HCT116 (cell line): Measurements from ENCODE around the gene PRPH. TPM values are rescaled to one million over a fixed set of nuclear protein-coding genes. Genes with fewer than 3 reads are reported as not detected.
A peak's percentile ranks its signal among the peaks of the same experiment; 100 is the strongest.

ENCODE experiments used
- ATAC-seq: fragments of 200-7000 bp; cut with Tn5 transposase; 2 replicates; pipeline ENCODE4 v1.9.1; 2020; ENCODE audit warnings: mild to moderate bottlenecking, moderate library complexity
- BruUV-seq: library from RNA; stranded (reverse); fragments of 400-500 nt; replicated peaks from 2 replicates; lab custom pipeline; 2021; lab: Mats Ljungman, UMichigan
- CTCF ChIA-PET: fragments of 300-600 bp; sonication (Branson Sonifier 250); formaldehyde crosslinking; loops from one replicate; lab custom pipeline; 2021; ENCODE audit warnings: antibody characterized with exemption; lab: Charles Lee
- POLR2A ChIA-PET: fragments of 300-600, 350-600 bp; sonication (Branson Sonifier 250); formaldehyde crosslinking; loops from one replicate; lab custom pipeline; 2021; ENCODE audit warnings: antibody characterized with exemption; lab: Charles Lee
- RAD21 ChIA-PET, 2 experiments: fragments of 300-600 bp; sonication (Branson Sonifier 250); formaldehyde crosslinking; loops; one replicate each; lab custom pipeline; 2023; ENCODE audit warnings: low total read pairs in 2 of 2; ENCODE audit not compliant: uncharacterized antibody in 2 of 2, unreplicated experiment in 2 of 2, low non-redundant PET in 1 of 2; lab: Charles Lee
- DNase-seq: peaks from one replicate; pipeline ENCODE4 v3.0.0-alpha.2; 2010; ENCODE audit warnings: low read depth, low spot score
- H2AFZ ChIP-seq: fragments of 200-600 bp; shearing (Covaris generic), sonication (generic); 2 replicates; pipeline ENCODE4 v1.6.1; 2017; ENCODE audit warnings: low read depth, mixed run types, mixed read lengths, antibody characterized with exemption, low read length; ENCODE audit not compliant: poor library complexity, severe bottlenecking
- H3K27ac ChIP-seq: 2 replicates; pipeline ENCODE4 v1.5.1; 2012; ENCODE audit warnings: low read depth, low read length
- H3K27me3 ChIP-seq: fragments of 200-600 bp; sonication (generic); 2 replicates; pipeline ENCODE4 v1.6.1; 2016; ENCODE audit warnings: mixed run types, low read length, mixed read lengths; ENCODE audit not compliant: insufficient read depth
- H3K36me3 ChIP-seq, 2 experiments: fragments of 200-500 bp in 1 of 2; fragments of 200-600 bp in 1 of 2; sonication (Bioruptor generic) in 1 of 2; sonication (generic) in 1 of 2; 2 replicates each; pipeline versions ENCODE4 v1.5.1 to v1.6.1; 2014 to 2016; ENCODE audit warnings: low read length in 2 of 2, inconsistent platforms in 1 of 2, mixed read lengths in 1 of 2, mixed run types in 1 of 2; ENCODE audit not compliant: insufficient read depth in 2 of 2, control insufficient read depth in 1 of 2
- H3K4me1 ChIP-seq, 2 experiments: fragments of 200-600 bp in 1 of 2; sonication (generic) in 1 of 2; 2 replicates each; pipeline versions ENCODE4 v1.5.1 to v1.6.1; 2012 to 2017; ENCODE audit warnings: low read length in 2 of 2, inconsistent platforms in 1 of 2, mild to moderate bottlenecking in 1 of 2, mixed read lengths in 1 of 2, mixed run types in 1 of 2, moderate library complexity in 1 of 2; ENCODE audit not compliant: insufficient read depth in 2 of 2, control insufficient read depth in 1 of 2
- H3K4me2 ChIP-seq: fragments of 200-600 bp; sonication (generic); 2 replicates; pipeline ENCODE4 v1.6.1; 2017; ENCODE audit warnings: mixed run types, low read length, mixed read lengths
- H3K4me3 ChIP-seq, 2 experiments: fragments of 200-600 bp in 1 of 2; sonication (generic) in 1 of 2; replicated peaks in 1 of 2; 2 replicates each; pipeline ENCODE4 v1.5.1; 2011 to 2016; ENCODE audit warnings: low read length in 2 of 2, control low read depth in 1 of 2, low read depth in 1 of 2, mild to moderate bottlenecking in 1 of 2, mixed read lengths in 1 of 2, mixed run types in 1 of 2
- H3K79me2 ChIP-seq: fragments of 200-600 bp; sonication (generic); 2 replicates; pipeline ENCODE4 v1.6.1; 2017; ENCODE audit warnings: mild to moderate bottlenecking, mixed run types, low read length, moderate library complexity, mixed read lengths; ENCODE audit not compliant: insufficient read depth
- H3K9ac ChIP-seq: fragments of 200-600 bp; sonication (generic); 2 replicates; pipeline ENCODE4 v1.6.1; 2016; ENCODE audit warnings: low read length, mixed read lengths
- H3K9me2 ChIP-seq: fragments of 200-600 bp; sonication (generic), shearing (Covaris generic); 2 replicates; pipeline ENCODE4 v1.6.1; 2017; ENCODE audit warnings: mixed run types, mild to moderate bottlenecking, moderate library complexity; ENCODE audit not compliant: insufficient read depth
- H3K9me3 ChIP-seq, 2 experiments: fragments of 200-500 bp in 1 of 2; fragments of 200-600 bp in 1 of 2; sonication (Bioruptor generic) in 1 of 2; sonication (generic) in 1 of 2; 2 replicates each; pipeline ENCODE4 v1.6.1; 2014 to 2017; ENCODE audit warnings: low read length in 2 of 2, mixed read lengths in 2 of 2, inconsistent platforms in 1 of 2, low read depth in 1 of 2, mild to moderate bottlenecking in 1 of 2, mixed run types in 1 of 2, moderate library complexity in 1 of 2; ENCODE audit not compliant: control insufficient read depth in 1 of 2, insufficient read depth in 1 of 2
- H4K20me1 ChIP-seq: fragments of 200-600 bp; sonication (generic), shearing (Covaris generic); 2 replicates; pipeline ENCODE4 v1.6.1; 2017; ENCODE audit warnings: mixed run types, mild to moderate bottlenecking, moderate library complexity; ENCODE audit not compliant: insufficient read depth
- CEBPB ChIP-seq: IDR thresholded peaks from 2 replicates; pipeline ENCODE4 v1.6.1; 2012; ENCODE audit warnings: low read depth
- EGR1 ChIP-seq: IDR thresholded peaks from 2 replicates; pipeline ENCODE4 v1.6.1; 2012; ENCODE audit warnings: low read depth
- EZH2 ChIP-seq: fragments of 200-600 bp; sonication (generic); IDR thresholded peaks from 2 replicates; pipeline ENCODE4 v1.6.1; 2017; ENCODE audit warnings: antibody characterized with exemption, mixed run types
- POLR2AphosphoS5 ChIP-seq: IDR thresholded peaks from 2 replicates; pipeline ENCODE4 v1.6.1; 2011; ENCODE audit warnings: mild to moderate bottlenecking, low read depth, low read length, moderate library complexity
- REST ChIP-seq: IDR thresholded peaks from 2 replicates; pipeline ENCODE4 v1.6.1; 2012; ENCODE audit warnings: low read depth
- YY1 ChIP-seq: IDR thresholded peaks from 2 replicates; pipeline ENCODE4 v1.6.1; 2011; ENCODE audit warnings: low read length, low read depth, moderate library complexity, mild to moderate bottlenecking; ENCODE audit not compliant: insufficient replicate concordance; ENCODE audit errors: extremely low read depth
- ZNF274 ChIP-seq: fragments of 200-500 bp; sonication (Bioruptor generic); IDR thresholded peaks from 2 replicates; pipeline ENCODE4 v1.6.1; 2014; ENCODE audit warnings: mild to moderate bottlenecking, low read depth, low read length, inconsistent platforms
- intact Hi-C: fragments of 100-400 bp; cut with micrococcal nuclease; formaldehyde crosslinking; loops from 2 replicates; pipeline ENCODE4 v1.10.0; 2022
- total RNA-seq: library from RNA; stranded (reverse); gene quantifications from one replicate; pipeline ENCODE4 v1.2.1, GENCODE V29; 2021; ENCODE audit not compliant: unreplicated experiment

Gene PRPH
- total RNA-seq, 1 experiment from 2014 or later = 6.7 TPM

GRCh38 chr12:49264466-49264872 lies 30.5 kb upstream of the PRPH start:
- Histone ChIP-seq H2AFZ (no peak overlapping the region), H3K36me3 (peaks cover 0 to 29% of the 10 kb centered on the region in 2 experiments; a peak in 2 of 4 replicates), H3K27me3 (no peaks in the 10 kb centered on the region), H3K9me2 (no peaks in the 10 kb centered on the region), H3K4me2 (peak overlapping the region; percentile 91), H3K9me3 (no peaks in the 10 kb centered on the region), H3K4me3 (peak overlapping the region; percentile 58 to 98), H3K9ac (peak overlapping the region; percentile 100), H4K20me1 (peaks cover 26% of the 10 kb centered on the region; the same call in 1 of the 2 replicates), H3K79me2 (peaks cover 58% of the 10 kb centered on the region), H3K27ac (peak overlapping the region; percentile 99), H3K4me1 (peaks cover 23 to 46% of the 10 kb centered on the region in 2 experiments)
- no TSS peak for BruUV-seq
- POLR2A ChIA-PET = interaction anchor here (0.9 to 1.8 kb wide), 8 partner anchors 9 to 134 kb away, joined by 3 to 6 read pairs (median 3); partner anchors contain the start of genes TUBA1A and TUBA1B
- RAD21 ChIA-PET = no interaction called here
- DNase-seq (no peak), ATAC-seq (peak; percentile 60)
- CTCF ChIA-PET = interaction anchor here (1.2 to 1.9 kb wide), 2 partner anchors 83 to 94 kb away, joined by 4 to 5 read pairs; no protein-coding TSS in a partner anchor
- TF ChIP-seq REST (no peak), EGR1 (peak; percentile 93), CEBPB (no peak), ZNF274 (no peak), YY1 (peak; percentile 29), POLR2AphosphoS5 (peak; percentile 36), EZH2 (no peak)
- intact Hi-C loops = loop anchor here (1.0 kb wide), 1 partner anchor 133 kb away; the partner anchor contains the start of gene TUBA1B
